CD4-positive, alpha-beta T cell treated with Interleukin-12 subunit alpha and Interleukin-12 subunit beta, for 1 hour (primary cell): ENCODE data around the gene PLEKHA1.
A peak's percentile ranks its signal among the peaks of the same experiment; 100 is the strongest.

Experiments
- DNase-seq: peaks from one replicate; pipeline ENCODE4 v3.0.0-alpha.2; 2020

PLEKHA1 gene

GRCh38 chr10:122426829-122427228 is 52.3 kb downstream of the PLEKHA1 start:
- no peak for DNase-seq

DNA sequence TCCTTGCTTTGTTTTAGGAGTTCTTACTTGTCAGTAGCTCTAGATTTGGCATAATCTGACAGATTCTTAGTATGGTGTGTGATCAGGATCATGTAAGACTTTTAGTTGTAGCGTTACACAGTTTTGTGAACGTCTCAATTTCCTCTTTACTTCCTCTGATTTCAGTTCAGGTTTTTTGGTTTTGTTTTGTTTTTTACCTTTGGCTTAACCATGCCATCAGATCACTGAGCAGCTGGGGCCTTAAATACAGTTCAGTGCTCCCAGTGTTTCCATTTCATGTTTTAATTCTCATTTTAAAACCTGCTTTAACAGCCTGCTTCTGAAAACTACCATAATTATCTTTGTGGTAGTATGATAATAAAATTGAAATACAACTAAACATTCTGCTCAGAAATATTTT is 52.8 kb downstream of the PLEKHA1 start:
- no peak for DNase-seq

GRCh38 chr10:122435212-122435827 is 60.8 kb downstream of the PLEKHA1 start:
- DNase-seq, result peak; percentile 70

DNA sequence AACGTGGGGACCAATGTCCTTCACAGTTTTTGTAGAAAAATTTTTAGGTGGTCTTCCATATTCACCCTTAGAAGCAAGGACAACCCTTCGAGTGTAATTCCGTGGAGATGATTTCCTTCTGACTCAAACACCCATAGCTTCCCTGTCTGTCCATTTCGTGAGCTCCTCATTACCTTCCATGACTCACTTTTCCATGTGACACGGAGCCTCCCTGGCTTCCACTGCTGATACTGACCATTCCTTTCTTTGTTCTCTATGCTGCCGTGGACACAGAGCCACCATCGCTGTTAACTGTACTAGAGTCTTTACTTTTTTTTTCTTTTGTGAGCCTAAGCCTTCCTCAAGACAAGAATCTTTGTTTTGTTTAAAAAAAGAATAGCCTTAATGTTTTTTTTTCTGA is 67.5 kb downstream of the PLEKHA1 start:
- DNase-seq, result no peak

DNA sequence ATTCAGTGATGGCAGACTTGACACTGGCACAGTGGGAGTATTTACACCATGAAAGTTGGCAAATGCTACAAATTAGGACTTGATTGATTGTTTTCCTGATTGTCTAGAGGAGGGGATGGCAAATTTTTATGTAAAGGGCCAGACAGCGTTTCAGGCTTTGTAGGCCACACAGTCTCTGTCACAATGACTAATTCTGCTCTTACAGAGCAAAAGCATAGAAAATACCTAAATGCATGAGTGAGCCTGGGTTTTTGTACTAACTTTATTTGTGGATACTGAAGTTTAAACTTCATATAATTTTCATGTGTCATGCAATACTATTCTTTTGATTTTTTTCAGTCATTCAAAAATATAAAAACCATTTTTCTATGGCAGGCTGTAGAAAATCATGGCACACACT is 71.0 kb downstream of the PLEKHA1 start:
- no peak for DNase-seq

- no peak for DNase-seq
Measured at GRCh38 chr10:122445904-122446303, 71.4 kb downstream of the PLEKHA1 start.

GRCh38 chr10:122446668-122447423 is 72.3 kb downstream of the PLEKHA1 start:
- no peak for DNase-seq

DNA sequence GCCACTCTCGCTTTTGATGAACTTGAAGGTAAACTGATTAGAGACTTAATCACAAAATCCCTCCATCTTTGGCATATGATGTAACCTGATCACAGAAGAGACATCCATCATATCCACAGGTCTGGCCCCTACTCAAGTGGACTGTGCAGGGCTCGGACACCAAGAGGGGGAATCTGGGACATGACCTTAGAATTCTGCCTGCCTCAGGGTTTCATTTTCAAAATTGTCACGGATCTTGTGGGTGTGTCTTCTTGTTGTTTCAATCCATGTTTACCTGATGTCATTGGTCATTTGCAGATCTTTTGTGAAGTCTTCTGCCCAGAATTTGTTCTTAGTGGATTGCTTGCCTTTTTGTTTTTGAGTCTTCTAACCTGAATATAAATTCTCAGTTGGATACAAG is 74.1 kb downstream of the PLEKHA1 start:
- no peak for DNase-seq

DNA sequence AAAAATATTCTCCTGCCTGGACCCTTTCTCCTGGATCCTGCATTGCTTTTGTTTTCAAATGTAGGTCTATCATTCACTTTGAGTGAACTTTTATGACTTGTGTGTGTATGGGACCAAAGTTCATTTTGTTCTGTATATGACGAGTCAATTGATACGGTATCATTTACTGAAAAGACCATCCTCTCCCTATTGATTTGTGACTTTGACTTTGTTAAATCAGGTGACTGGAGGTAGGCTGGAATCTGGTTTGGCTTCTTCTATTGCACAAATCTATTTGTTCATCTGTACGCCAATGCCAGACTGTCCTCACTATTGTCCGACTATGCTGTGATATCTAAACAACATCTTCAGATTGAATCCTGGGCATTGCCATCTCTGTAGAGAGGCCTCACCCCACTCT is 74.6 kb downstream of the PLEKHA1 start:
- no peak for DNase-seq

DNA sequence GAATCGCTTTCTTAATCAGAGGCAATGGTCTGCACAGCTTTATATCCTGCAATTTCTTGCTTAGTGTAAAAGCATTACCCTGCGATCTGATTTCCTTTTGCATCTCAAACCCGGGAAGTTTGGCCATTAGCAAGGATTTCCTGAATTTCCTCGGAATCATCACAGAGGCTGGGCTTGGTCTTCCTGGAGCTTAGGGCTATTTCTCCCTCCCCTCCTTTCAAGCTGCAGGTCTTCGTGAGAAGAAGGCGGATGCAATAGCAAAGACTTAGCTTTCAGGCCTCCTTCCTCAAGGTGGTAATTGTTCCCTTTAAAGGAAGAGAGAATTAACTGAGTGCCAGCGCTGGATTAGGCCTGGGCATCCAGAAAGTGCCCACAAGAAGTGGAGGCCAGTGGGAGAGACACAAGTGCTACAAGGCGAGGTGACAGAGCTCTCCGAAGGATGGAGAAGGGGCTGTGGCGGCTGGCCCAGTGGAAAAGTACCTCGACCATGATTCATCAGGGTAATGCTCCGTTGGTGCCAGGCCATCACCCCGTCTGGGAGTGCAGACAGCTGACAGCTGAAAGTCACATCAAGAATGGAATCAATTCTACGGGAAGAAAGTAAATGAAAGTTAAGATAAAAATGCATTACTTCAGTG is 76.0 kb downstream of the PLEKHA1 start:
- no peak for DNase-seq

DNA sequence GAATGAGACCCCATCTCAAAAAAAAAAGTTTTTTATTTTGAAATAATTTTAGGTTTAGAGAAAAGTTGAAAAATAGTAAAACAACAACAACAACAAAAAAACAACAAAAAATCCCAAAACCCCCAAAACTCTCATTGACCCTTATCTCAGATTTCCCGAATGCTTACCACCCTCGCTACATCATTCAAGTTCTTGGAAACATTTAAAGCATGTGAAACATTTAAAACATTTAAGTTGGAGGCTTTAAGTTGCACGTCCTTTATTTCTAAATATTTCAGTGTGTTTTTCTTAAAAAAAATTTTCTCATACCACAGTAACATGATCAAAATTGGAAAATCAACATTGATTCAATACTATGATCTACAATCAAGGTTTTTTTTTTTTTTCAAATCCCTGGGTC is 79.6 kb downstream of the PLEKHA1 start:
- no peak for DNase-seq

DNA sequence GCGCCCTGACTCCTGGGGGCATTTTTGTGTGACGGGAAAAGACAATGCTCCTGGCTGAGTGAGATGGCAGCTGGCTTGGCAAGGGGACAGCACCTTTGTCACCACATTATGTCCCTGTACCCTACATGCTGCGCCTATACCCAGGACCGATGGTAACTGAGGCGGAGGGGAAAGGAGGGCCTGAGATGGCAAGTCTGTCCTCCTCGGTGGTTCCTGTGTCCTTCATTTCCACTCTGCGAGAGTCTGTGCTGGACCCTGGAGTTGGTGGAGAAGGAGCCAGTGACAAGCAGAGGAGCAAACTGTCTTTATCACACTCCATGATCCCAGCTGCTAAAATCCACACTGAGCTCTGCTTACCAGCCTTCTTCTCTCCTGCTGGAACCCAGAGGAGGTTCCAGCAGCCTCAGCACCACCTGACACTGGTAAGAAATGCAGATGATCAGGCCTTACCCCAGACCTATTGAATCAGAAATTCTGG is 80.1 kb downstream of the PLEKHA1 start, which contains the start of gene ARMS2:
Gene ARMS2, plus strand, starts transcription at position 51 of the 478 bp plus-strand sequence. Its CDS starts 75 bp downstream, at position 126.
- DNase-seq, result no peak

GRCh38 chr10:122455376-122456079 is 81.0 kb downstream of the PLEKHA1 start:
- no peak for DNase-seq

- DNase-seq, result no peak
Measured at GRCh38 chr10:122457934-122458333, 83.4 kb downstream of the PLEKHA1 start.

GRCh38 chr10:122458693-122459092 is 84.2 kb downstream of the PLEKHA1 start:
- no peak for DNase-seq

DNA sequence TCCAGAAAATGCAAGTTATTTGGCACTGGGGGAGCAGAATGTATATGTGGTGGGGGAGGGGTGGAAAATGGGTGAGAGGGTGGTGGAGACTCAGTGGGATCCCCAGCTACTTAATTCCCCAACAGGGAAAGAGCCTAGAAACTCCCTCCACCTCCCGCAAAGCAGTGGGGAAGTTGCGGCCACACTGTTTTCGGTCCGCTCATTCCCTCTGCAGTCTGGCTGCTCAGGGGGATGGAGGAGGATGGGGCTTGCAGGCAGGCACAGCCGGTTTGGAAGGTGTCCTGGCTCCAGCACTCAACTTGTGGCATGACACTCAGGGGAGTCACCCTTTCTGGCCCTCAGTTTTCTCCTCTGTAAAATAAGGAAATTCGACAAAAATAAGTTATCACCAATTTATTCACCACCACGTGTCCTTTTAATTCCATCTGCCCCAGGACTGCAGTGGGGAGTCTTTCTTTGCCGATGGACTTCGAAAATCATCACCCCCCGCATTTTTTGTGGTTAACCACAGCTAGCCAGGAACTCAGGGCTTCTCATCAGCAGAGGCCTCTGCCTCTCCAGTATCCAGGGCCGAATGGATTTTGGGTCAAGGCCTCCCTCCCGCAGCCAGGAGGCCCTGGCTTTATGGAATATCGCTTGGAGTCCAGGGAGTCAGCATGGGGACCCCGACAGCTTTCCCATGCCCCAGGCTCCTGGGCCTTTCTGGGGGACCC is 85.2 kb downstream of the PLEKHA1 start:
- no peak for DNase-seq

GRCh38 chr10:122460891-122461293 is 86.4 kb downstream of the PLEKHA1 start:
- no peak for DNase-seq

DNA sequence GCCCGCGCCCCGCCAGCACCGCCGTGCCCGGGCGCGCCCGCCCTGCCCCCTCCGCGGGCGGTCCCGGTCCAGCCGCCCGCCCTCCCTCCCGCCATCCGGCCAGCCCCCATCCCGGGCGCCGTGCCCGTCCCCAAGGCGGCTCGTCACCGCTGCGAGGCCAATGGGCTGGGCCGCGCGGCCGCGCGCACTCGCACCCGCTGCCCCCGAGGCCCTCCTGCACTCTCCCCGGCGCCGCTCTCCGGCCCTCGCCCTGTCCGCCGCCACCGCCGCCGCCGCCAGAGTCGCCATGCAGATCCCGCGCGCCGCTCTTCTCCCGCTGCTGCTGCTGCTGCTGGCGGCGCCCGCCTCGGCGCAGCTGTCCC is 86.8 kb downstream of the PLEKHA1 start, which contains the start of gene HTRA1:
Gene HTRA1, plus strand, starts transcription at position 187 of the 362 bp plus-strand sequence. Its CDS starts 100 bp downstream, at position 287.
- DNase-seq, result no peak

GRCh38 chr10:122461729-122462532 is 87.4 kb downstream of the PLEKHA1 start:
- peak; percentile 6 for DNase-seq

GRCh38 chr10:122462533-122463465 is 88.3 kb downstream of the PLEKHA1 start:
- DNase-seq, result peak; percentile 5
